Stimulated activated CD4-positive, alpha-beta T cell treated with anti-CD3 and anti-CD28 coated beads, Interleukin-15, amount 100 ng/mL, for 24 hours (primary cell): Measurements from ENCODE around the gene PLEKHA4.
A peak's percentile ranks its signal among the peaks of the same experiment; 100 is the strongest.
"Not testable (repeated sequence)": the region's sequence is repeated elsewhere in the genome, so short reads cannot be mapped to it uniquely, and the experiment has no call there.

Experiments
- DNase-seq: peaks from one replicate; pipeline ENCODE4 v3.0.0-alpha.2; 2020

Gene PLEKHA4

DNA sequence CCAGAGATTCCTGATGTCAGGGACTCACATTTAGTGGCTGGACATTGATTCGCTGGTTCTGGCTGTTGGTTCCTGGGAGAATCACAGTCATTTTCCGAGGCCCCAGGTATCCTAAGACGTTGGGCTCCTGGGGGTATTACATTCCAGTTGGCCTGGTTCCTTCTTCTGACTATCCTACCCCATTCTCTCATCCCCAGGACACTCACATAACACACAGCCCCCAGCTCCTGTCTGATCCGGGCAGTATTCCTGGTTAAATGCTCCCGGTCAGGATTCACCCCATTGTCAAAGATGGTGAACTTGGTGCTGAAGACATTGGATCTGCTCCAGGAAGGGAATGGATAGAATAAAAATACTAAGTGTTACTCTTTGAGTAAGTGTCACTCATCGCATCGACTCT, 15.3 kb upstream of the PLEKHA4 start:
- no peak for DNase-seq

DNA sequence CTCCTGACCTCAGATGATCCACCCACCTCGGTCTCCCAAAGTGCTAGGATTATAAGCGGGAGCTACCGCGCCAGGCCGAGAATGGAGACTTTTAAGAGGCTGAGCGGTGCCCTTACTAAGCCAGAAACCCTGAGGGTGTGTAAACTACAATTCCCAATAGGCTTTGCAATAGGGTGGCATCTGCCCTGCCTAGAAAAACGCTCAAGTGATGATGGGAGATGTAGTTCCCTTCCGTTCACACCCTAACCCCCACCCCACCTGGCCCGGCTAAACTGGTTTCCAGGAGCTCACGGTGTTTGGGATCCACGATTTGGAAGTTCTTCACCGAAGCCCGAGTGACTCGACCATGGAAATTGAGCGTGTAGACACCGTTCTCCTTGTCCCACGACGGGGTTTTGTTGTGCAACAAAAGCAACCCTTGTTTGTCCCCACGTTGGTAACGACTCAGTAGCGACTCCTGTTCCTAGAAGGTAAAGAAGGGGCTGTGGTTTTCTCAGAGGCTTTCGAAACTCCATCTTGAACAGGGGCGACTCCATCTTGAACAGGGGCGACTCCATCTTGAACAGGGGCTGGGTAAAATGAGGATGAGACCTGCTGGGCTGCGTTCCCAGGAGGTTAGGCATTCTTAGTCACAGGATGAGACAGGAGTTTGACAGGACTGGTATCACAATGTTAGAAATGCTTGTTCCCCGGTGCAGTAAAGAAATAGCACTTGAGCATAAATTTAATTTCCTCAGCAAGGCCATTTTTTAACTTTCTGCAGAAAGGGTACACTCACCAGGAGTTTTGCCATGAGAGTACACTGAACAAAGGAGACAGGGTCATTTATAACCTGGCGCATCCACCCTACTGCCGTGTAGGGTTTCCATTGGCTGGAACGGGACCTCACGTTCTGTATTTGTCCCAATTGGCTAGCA, 13.6 kb upstream of the PLEKHA4 start:
- no peak for DNase-seq

DNA sequence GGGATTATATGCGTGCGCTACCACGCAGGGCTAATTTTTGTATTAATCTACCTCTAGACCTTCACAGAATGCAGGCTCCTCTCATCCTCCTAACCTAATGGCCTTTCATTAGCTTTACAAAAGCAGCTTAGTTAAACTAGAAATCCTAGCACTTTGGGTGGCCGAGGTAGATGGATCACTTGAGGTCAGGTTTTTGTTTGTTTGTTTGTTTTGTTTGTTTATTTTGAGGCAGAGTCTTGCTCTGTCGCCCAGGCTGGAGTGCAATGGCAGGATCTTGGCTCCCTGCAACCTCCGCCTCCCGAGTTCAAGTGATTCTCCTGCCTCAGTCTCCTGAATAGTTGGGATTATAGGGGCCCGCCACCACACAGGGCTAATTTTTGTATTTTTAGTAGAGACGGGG, 11.3 kb upstream of the PLEKHA4 start:
- DNase-seq, result not testable (repeated sequence)

DNA sequence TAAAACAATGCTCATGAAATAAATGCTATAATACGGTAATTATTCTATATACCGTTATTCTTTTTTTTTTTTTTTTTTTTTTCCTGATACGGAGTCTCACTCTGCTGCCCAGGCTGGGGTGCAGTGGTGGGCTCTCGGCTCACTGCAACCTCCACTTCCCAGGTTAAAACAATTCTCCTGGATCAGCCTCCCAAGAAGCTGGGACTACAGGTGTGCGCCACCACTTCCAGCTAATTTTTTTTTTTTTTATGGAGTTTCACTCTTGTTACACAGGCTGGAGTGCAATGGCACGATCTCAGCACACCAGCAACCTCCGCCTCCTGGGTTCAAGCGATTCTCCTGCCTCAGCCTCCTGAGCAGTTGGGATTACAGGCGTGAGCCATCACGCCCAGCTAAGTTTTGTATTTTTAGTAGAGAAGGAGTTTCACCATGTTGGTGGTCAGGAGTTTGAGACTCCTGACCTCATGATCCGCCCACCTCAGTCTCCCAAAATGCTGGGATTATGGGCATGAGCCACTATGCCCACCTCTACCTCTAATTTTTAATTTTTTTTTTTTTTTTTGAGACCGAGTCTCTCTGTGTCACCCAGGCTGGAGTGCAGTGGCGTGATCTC, 10.7 kb upstream of the PLEKHA4 start:
- no peak for DNase-seq

DNA sequence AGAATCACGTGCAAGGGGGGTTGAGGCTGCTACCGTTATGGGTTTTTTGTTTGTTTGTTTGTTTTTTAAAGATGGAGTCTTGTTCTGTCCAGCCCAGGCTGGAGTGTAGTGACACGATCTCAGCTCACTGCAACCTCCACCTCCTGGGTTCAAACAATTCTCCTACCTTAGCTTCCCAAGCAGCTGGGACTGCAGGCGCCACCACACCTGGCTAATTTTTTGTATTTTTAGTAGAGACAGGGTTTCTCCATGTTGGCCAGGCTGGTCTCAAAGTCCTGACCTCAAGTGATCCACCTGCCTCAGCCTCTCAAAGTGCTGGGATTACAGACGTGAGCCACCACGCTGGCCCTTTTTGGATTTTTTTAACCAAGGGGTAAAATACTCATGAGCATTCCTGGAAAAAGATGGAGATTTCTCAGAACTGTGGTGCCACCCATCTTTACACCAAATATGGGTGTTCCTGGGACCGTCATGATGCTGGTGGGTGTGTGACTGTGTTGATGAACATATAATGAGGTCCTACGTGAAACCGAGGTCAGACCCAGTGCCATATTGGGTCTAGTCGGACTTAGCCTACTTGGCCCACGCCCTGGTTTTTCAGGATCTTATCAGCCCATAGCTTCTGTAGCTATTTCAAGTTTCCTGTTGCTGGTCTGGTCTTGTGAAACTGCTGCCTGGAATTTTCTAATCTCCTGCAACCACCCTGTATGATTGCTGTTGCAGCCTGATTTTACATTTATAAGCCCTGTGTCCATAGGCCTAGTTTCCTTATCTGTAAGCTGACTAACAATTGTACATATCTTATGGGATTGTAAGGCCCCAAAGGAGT, 10.0 kb upstream of the PLEKHA4 start:
- peak; percentile 20 for DNase-seq

DNA sequence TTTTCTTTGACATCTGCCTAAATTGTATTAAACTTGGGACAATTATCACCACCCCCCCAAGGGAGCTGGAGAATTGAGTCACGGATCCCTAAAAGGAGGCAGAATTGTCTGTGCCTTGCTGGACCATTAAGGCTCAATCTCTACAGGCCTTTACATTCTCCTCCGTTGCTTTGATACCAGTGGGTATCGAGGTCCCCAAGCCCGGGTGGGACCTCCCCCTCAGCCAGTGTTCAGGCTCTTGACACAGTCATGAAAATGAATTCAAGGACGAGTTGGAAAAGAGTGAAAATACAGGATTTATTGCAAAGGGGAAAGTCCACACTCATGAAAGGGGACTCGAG, 9.4 kb upstream of the PLEKHA4 start:
- DNase-seq, result no peak

DNA sequence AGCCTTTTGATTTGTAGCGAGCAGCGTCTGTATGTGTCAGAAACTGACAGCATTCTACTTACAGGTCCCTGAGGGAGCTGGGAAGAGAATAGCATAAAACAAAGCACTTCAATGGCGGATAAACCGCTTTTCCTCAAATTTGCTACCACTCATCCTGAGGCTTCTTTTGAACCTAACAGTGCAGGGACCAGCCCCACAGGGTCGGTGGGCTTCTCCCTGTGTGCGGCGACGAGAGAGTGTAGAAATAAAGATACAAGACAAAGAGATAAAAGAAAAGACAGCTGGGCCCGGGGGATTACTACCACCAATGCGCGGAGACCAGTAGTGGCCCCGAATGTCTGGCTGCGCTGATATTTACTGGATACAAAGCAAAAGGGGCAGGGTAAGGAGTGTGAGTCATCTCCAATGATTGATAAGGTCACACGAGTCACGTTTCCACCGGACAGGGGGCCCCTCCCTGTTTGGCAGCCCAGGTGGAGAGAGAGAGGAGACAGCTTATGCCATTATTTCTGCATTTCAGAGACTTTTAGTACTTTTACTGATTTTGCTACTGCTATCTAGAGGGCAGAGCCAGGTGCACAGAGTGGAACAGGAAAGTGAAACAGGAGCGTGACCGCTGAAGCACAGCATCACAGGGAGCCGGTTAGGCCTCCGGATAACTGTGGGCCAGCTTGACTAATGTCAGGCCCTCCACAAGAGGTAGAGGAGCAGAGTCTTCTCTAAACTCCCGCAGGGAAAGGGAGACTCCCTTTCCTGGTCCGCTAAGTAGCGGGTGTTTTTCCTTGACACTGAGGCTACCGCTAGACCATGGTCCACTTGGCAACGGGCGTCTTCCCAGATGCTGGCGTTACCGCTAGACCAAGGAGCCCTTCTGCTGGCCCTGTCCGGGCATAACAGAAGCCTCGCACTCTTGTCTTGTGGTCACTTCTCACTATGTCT, 7.9 kb upstream of the PLEKHA4 start:
- peak; percentile 70 for DNase-seq

DNA sequence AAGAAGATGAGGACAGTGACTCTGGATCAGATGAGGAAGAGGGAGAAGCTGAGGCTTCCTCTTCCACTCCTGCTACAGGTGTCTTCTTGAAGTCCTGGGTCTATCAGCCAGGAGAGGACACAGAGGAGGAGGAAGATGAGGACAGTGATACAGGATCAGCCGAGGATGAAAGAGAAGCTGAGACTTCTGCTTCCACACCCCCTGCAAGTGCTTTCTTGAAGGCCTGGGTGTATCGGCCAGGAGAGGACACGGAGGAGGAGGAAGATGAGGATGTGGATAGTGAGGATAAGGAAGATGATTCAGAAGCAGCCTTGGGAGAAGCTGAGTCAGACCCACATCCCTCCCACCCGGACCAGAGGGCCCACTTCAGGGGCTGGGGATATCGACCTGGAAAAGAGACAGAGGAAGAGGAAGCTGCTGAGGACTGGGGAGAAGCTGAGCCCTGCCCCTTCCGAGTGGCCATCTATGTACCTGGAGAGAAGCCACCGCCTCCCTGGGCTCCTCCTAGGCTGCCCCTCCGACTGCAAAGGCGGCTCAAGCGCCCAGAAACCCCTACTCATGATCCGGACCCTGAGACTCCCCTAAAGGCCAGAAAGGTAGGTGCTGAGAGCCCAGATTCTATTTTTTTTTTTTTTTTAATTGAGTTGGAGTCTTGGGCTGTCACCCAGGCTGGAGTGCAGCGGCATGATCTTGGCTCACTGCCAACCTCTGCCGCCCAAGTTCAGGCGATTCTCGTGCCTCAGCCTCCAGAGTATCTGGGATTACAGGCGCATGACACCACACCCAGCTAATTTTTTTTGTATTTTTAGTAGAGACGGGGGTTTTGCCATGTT, 6.1 kb upstream of the PLEKHA4 start:
- DNase-seq, result peak; percentile 24

DNA sequence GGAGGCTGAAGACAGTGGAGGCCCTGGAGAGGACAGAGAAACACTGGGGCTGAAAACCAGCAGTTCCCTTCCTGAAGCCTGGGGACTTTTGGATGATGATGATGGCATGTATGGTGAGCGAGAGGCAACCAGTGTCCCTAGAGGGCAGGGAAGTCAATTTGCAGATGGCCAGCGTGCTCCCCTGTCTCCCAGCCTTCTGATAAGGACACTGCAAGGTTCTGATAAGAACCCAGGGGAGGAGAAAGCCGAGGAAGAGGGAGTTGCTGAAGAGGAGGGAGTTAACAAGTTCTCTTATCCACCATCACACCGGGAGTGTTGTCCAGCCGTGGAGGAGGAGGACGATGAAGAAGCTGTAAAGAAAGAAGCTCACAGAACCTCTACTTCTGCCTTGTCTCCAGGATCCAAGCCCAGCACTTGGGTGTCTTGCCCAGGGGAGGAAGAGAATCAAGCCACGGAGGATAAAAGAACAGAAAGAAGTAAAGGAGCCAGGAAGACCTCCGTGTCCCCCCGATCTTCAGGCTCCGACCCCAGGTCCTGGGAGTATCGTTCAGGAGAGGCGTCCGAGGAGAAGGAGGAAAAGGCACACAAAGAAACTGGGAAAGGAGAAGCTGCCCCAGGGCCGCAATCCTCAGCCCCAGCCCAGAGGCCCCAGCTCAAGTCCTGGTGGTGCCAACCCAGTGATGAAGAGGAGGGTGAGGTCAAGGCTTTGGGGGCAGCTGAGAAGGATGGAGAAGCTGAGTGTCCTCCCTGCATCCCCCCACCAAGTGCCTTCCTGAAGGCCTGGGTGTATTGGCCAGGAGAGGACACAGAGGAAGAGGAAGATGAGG, 5.3 kb upstream of the PLEKHA4 start:
- no peak for DNase-seq

DNA sequence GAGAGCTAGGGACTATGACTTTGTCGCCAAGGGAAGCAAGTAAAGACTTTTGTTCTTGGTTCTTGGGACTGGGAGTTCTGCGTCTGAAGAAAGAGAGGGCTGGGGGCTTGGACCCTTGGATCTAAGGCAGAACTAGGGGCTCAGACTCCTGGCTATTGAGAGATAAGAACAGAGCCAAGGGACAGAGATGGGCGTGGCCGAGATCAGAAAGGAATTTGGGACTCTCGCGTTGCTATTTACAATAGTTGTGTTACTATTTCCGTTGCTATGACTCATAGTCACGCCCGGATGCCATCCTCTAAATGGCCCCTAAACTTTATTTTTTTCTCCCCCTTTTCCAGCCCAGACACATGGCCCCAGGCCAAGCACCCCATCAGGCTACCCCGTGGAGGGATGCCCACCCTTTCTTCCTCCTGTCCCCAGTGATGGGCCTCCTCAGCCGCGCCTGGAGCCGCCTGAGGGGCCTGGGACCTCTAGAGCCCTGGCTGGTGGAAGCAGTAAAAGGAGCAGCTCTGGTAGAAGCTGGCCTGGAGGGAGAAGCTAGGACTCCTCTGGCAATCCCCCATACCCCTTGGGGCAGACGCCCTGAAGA, 4.6 kb upstream of the PLEKHA4 start:
- DNase-seq, result peak; percentile 86

DNA sequence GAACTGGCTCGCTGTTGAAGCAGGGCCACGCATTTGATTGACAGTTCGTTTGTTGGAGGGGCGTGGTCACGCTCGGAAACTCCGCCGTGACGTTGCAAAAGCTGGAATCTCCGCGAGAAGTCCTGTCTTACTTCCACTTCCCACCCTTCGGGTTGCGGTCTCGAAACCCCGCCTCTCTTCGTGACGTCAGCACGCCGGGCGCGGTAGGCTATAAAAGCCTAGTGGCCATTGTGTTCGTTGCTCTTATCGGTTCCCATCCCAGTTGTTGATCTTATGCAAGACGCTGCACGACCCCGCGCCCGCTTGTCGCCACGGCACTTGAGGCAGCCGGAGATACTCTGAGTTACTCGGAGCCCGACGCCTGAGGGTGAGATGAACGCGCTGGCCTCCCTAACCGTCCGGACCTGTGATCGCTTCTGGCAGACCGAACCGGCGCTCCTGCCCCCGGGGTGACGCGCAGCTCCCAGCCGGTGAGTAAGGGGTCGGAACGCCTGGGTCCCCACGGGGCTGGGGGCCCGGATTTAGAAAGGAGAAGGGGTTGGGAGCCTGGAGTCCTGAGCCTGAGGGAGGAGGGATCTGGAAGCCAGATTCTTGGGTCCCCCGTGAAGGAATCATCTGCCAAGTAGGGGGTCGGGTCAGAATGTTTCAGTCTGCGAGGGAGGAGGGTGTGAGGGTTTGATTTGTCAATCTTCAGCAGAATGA, 3.9 kb upstream of the PLEKHA4 start, which contains the start of gene PPP1R15A:
TSS of gene PPP1R15A (plus strand) at position 240 of the 702 bp plus-strand sequence. CDS start 813 bp downstream, outside the sequence.
- DNase-seq, result peak; percentile 98

DNA sequence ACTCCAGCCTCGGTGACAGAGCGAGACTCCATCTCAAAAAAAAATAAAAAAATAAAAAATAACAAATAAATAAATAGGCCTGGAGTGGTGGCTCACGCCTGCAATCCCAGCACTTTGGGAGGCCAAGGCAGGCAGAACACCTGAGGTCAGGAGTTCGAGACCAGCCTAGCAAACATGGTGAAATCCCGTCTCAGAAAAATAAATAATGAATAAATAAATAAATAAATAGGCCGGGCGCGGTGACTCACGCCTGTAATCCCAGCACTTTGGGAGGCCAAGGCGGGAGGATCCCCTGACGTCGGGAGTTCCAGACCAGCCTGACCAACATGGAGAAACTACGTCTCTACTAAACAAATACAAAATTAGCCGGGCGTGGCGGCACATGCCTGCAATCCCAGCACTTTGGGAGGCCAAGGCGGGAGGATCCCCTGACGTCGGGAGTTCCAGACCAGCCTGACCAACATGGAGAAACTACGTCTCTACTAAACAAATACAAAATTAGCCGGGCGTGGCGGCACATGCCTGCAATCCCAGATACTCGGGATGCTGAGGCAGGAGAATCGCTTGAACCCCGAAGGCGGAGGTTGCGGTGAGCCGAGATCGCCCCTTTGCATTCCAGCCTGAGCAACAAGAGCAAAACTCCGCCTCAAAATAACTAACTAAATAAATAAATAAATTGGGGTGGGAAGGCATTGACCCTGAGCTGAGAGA, 3.2 kb upstream of the PLEKHA4 start:
- DNase-seq, result not testable (repeated sequence)

DNA sequence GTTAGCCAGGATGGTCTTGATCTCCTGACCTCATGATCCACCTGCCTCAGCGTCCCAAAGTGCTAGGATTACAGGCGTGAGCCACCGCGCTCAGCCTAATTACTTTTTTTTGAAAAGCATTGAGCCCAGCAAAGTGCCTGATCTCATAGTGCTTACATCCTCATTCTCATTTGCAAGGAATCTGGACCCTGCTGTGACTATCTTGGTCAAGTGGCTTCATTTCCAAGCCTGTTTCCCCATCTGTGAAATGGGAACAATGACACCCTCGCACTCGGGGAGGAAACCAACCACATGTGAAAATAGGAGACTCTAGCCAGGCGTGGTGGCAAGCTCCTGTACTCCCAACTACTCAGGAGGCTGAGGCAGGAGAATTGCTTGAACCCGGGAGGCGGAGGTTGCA, 1.6 kb upstream of the PLEKHA4 start:
- DNase-seq, result no peak

DNA sequence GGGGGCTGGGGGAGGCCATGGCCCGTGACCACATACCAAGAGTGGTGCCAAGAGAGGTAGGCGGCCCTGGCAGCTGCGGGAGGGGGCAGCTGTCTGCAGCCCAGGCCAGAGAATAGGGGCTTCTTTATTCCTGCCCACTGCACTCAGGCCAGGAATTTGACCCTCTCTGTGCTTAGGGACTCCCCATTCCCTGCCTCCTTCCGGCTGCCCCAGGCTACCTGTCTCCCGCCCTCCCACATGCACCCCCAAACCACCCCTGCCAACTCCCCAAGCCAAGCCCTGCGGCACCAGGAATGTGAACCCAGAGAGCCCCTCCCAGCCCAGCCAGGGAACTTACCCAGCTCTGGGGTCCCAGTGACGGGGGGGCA, 687 bp downstream of the PLEKHA4 start:
- DNase-seq, result no peak

DNA sequence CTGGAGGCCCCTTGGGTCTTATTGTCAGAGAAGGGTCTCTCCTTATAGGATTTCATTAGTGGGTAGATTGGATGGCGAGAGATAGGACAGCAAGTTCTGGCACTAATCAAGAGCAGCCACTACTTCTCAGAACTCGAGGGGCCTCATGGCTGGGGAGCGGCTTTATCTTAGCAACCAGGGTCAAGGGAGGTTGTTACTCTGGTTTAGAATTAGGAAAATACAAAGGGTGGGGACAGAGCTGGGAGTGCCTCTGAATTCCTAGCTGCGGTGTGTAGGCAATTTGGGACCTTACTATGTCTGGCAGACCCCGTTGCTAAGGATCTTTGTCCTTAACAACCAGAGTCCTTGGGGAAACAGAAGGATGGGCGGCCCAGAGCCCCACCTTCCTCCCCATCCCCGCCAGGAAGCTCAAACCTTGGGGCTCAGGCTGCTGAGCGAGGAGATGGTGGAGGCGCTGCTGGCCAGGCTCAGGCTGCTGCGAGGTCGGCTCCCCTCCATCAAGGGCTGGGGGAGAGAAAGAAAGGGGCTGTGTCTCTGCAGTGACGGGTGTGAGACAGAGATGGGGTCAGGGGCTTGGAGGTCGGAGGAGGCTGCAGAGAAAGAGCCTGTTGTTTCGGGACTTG, 1.2 kb downstream of the PLEKHA4 start:
- no peak for DNase-seq

DNA sequence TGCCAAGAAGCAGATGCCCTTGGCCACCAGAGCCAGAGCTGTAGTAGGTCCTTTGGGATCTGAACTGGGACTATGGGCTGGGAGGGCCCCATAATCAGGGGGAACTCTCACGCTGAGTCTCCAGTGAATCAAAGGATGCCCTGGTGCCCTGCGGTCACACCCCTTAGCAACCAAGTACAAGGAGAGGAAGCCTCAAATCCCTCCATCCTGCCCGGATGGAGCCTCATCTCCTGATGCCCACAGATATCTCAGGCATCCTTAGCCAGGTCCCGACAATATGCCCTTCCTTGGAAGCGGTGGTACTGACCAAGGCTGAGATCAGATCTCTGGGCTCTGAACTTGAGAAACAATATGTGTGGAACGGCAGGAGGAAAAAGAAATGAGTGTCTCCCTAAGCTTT, 1.7 kb downstream of the PLEKHA4 start:
- DNase-seq, result no peak

DNA sequence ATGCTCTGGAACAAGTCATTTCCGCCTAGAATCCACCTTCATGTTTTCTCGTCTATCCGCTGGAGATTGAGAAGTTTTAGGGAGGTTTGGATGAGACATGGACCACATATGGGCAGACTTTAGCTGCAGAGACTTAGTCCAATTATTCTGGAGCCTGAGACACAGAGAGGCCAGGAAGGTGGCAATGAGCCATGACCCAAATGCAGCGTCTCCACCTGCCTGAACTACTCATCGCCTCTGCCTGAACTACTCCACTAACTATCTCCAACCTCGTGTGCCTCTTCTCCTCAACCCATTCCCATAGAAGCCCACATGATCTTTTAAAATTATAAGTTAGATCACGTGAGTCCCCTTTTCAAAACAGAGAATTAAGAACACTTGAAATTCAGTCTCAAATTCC, 5.6 kb downstream of the PLEKHA4 start:
- DNase-seq, result no peak

DNA sequence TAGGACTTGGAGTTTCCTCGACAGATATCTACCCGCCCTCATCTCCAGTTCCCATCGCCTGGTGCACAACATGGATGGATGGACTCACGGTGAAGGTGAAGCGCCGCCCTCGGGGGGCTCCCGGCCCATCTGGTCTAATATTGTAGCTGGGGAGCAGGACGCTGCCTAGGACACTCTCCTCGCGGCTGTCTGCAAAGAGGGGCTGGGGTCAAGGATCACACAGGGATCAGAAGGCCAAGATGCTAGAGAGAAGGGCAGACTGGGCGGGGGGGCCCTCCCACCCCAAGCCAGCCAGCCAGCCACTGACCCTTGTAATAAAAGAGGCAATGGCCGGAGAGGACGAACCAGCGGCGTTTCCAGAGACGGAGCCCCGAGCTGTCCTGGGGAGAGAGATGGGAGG, 7.1 kb downstream of the PLEKHA4 start:
- DNase-seq, result no peak
